Renal cortex interstitium (tissue), 11 donors: ENCODE results near the gene GRIK4. TPM values are rescaled to one million over a fixed set of nuclear protein-coding genes. Genes with fewer than 3 reads are reported as not detected.
"Not testable (repeated sequence)": the region's sequence is repeated elsewhere in the genome, so short reads cannot be mapped to it uniquely, and the experiment has no call there.

ENCODE experiments used
- DNase-seq, 11 donors: peaks; one replicate each; pipeline ENCODE4 v3.0.0-alpha.2; 2013; ENCODE audit warnings: low read depth in 9 of 11, low spot score in 4 of 11; ENCODE audit errors: extremely low read depth in 1 of 11
- polyA plus RNA-seq, 3 donors: library from polyadenylated mRNA; unstranded; fragments of 120-200 nt; gene quantifications; one replicate each; pipeline ENCODE4 v1.2.1, GENCODE V29; 2013; ENCODE audit not compliant: insufficient read length in 3 of 3

The GRIK4 gene
- polyA plus RNA-seq, 3 donors, result 1.0 to 1.4 (median 1.2) TPM

- no peak for DNase-seq
Observed at GRCh38 chr11:120740380-120740779, 228.8 kb downstream of the GRIK4 start.

DNA sequence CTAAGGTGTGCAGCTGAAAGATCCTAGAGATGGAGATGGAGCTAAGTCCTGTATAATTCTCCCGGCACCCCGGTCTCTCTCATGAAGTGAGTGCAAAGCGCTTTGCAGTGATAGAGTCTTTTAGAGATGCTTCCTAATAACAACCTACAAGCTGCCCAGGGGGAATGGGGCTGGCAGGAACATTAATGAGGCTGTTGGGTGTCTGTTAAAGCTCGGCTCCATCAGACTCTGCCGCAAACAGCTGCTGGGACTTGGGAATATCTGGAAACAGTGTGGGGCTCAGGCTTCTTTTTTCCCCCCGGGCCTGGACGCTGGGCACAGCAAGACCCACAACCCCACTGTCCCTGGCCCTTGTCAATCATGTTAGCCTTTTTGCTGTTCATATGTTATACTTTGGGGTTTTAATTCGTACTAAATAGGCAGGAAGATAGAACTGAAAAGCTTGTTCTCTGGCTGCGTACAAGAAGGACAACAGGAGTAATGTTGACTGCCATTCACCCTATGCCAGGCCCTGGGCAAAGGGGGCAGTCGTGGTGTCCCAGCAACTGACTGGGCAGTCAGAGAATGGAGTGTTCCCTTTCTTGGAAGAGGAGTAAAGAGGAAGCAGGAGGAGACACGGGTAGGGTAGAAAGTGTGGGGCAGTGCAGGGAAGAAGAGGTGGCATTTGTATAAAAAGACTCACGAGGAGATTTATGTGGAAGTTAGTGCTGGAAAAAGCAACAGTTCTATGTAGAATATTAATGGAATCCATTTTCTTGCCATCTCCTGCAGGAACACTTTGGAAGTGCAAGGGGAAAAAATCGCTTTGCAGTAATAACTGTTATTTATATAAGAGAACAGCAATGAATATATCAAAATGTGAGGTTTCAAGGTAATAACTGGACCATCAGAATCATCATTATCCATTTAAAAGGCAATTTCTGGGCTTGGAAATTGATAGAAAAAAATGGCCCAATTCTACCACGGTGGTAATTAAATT lies 232.8 kb downstream of the GRIK4 start:
- DNase-seq, result no peak

- DNase-seq, result no peak
Observed at GRCh38 chr11:120746376-120746775, 234.8 kb downstream of the GRIK4 start.

- DNase-seq, result no peak
Observed at GRCh38 chr11:120746836-120747609, 235.5 kb downstream of the GRIK4 start.

- no peak for DNase-seq
Observed at GRCh38 chr11:120747850-120748814, 236.6 kb downstream of the GRIK4 start.

- no peak for DNase-seq
Observed at GRCh38 chr11:120749395-120749794, 237.8 kb downstream of the GRIK4 start.

DNA sequence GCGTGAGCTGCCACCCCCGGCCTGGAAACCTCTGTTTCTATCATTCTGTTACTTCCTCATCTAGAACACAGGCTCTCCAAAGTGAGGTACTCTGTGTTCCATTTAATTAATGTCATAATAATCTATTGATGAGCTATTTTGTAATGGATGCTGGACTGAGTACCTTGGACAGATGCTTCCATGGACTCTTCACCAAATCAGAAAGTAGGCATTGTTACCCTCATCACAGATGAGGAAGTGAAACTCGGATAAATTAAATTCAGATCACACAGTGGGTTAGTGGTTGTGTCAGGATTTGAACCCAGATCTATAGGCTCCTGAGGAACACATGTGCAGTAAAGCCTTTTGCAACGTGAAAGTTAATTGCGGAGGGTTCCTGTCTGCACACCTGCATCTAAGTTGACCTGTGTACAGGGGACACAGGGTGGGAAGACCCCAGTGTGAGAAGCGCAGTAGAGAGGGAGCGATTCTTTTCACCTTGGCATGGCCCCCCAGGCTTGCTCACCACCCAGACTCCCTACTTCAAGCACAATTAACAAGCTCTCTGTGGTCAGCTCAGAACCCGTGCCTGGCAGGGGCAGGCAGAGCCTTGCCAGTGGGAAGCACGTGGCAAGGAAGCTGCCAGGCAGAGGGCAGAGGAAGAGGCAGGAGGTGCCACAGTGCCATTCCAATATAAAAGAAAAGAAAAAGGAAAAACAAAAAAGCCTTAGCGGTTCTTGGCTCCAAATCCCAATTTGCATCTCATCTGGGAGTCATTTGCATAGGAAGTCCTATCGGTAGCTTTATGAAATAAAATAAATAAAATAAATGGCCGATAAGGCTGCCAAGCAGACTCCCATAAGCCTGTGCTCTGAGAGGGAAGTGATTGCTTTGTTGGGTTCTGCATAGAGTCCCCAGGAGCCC lies 239.3 kb downstream of the GRIK4 start:
- no peak for DNase-seq

GRCh38 chr11:120751550-120751949 lies 240.0 kb downstream of the GRIK4 start:
- no peak for DNase-seq

GRCh38 chr11:120752668-120753067 lies 241.1 kb downstream of the GRIK4 start:
- DNase-seq, result no peak

DNA sequence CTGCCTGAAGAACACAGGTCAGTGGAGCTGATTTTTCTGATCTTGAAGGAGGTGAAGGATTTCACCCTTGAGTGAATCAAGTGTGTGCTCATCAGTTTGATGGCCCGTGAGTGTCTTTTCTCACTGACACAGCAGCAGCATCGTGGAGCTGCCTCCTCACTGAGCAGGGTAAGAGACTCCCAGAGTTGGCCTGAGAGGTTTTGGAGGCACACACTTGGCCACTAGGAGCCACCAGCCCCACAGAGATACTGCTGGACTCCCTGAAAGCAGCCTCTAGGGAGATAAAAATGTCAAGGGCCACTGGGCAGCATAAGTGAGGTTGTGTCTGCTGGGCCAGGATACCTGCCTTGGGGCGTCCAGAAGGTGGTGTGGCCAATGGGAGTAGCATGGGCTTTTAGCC lies 245.4 kb downstream of the GRIK4 start:
- DNase-seq, result no peak

DNA sequence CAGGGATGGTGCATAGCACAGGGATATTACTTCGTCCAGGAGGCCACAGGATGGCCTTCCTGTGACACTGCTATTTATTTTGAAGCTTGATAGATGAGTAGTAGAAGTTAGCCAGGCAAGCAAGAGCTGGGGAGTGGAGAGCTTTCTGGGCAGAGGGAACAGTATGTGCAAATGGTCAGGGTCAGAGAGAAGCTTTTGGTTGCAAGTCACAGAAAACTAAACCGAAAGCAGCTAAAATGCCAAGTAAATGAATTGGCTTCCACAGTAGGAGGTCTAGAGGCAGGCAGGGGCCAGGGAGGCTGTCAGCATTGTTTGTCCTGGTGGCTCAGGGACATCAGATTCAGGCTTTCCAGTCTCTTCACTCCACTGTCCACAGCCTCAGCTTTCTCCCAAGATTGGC lies 247.5 kb downstream of the GRIK4 start:
- no peak for DNase-seq

GRCh38 chr11:120765710-120766109 lies 254.2 kb downstream of the GRIK4 start:
- not testable (repeated sequence) for DNase-seq

GRCh38 chr11:120766318-120766717 lies 254.8 kb downstream of the GRIK4 start:
- DNase-seq, result no peak

GRCh38 chr11:120768949-120769348 lies 257.4 kb downstream of the GRIK4 start:
- DNase-seq, result no peak

DNA sequence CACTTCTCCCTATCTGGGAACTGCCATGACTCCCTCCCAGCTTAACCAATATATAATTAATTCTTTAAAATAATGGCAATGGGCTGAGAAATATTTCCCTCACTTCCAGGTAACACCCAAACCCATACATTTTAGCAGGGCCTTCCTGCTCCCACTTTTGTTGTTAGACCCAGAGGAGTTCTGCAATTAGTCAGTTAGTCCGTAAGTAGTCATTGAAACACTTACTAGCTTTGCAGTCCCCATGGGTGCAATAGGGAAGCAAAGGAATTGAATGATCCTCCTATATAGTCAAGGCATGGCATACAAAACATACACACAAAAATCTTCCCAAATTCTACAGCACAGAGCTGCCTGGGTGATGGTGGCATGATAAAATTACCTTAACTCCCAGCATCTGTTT lies 258.4 kb downstream of the GRIK4 start:
- DNase-seq, result no peak

DNA sequence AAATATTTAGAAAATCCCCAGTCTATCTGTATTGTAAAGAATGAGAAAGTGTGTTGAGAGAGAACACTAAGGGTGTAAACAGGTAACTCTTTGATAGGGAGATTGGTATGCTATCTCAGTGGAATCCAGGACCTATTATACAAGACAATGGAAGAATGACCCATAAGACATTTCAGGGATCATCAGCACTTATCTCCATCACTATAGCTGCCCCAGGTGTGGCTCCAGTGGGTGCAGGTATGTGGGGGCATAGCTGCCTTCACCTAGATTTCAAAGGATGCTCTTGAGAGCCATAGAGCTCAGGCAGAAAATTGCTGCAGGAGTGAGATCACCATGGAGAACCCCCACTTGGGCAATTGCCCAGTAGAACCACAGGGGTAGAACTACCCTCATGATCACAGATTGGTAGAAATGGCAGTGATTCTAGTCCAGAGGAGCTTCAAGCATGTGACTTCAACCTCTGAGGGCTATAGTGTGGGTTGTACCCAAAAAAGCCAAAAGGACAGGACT lies 260.1 kb downstream of the GRIK4 start:
- no peak for DNase-seq

- no peak for DNase-seq
Observed at GRCh38 chr11:120773501-120774031, 262.0 kb downstream of the GRIK4 start.
